NCI-H1436 treated with DMSO at 0.1 percent for 48 hours (cell line): Measurements from ENCODE around the gene AGXT2.

Experiments
- DNase-seq: peaks from one replicate; lab custom pipeline; 2025; lab: John Stamatoyannopoulos, UW

AGXT2 gene

GRCh38 chr5:34967540-34967939 lies 80.2 kb downstream of the AGXT2 start:
- no peak for DNase-seq

- no peak for DNase-seq
Measured at GRCh38 chr5:34959323-34959722, 88.4 kb downstream of the AGXT2 start.

GRCh38 chr5:34957857-34958690 lies 89.7 kb downstream of the AGXT2 start:
- no peak for DNase-seq

GRCh38 chr5:34957321-34957720 lies 90.4 kb downstream of the AGXT2 start:
- no peak for DNase-seq
